Right lobe of liver (tissue), 4 donors: Measurements from ENCODE around the gene XPOT.

ENCODE experiments used
- POLR2A ChIP-seq: fragments of 450-650 bp; IDR thresholded peaks from one replicate; pipeline ENCODE4 v1.6.1; 2017; ENCODE audit warnings: antibody characterized with exemption, mild to moderate bottlenecking
- TF ChIP-seq, protein P1 (sequence below), 4 donors: fragments of 200-600 bp in 3 of 4; fragments of 450-650 bp in 1 of 4; IDR thresholded peaks; one replicate each; pipeline versions ENCODE4 v1.5.1 to v1.8.0; 2016 to 2022; ENCODE audit warnings: antibody characterized with exemption in 4 of 4, mild to moderate bottlenecking in 2 of 4
- donor health status: DM: no; HTN: no; CAD: no.
- donor health status: DM: no; HTN: no; CAD: no.
- donor health status: DM: no; HTN: yes; CAD: no.

DNA sequence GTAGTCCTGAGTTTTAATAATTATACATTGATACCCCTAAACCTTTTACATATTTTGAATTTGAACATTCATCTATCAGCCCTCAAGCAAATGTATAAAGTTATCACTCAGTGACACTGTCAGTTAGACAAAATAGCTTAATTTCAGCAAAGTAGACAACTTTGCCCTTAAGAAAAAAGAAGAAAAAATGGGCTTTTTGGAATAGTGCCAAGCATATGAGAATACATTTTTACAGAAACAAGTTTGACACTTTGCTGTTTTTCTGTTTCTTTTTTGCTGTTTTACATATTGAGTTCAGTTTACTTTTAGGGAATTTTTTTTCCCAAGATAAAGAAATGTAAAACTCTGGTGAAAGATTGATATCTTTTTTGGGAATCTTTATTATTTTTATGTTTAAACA lies 62.0 kb downstream of the XPOT start:
- TF ChIP-seq POLR2A = no peak
- TF ChIP-seq, protein P1, sequence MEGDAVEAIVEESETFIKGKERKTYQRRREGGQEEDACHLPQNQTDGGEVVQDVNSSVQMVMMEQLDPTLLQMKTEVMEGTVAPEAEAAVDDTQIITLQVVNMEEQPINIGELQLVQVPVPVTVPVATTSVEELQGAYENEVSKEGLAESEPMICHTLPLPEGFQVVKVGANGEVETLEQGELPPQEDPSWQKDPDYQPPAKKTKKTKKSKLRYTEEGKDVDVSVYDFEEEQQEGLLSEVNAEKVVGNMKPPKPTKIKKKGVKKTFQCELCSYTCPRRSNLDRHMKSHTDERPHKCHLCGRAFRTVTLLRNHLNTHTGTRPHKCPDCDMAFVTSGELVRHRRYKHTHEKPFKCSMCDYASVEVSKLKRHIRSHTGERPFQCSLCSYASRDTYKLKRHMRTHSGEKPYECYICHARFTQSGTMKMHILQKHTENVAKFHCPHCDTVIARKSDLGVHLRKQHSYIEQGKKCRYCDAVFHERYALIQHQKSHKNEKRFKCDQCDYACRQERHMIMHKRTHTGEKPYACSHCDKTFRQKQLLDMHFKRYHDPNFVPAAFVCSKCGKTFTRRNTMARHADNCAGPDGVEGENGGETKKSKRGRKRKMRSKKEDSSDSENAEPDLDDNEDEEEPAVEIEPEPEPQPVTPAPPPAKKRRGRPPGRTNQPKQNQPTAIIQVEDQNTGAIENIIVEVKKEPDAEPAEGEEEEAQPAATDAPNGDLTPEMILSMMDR (IDR thresholded peaks at IDR 0.05) = no peak
